ENCODE results near the gene KCNQ5. TPM values are rescaled to one million over a fixed set of nuclear protein-coding genes. Genes with fewer than 3 reads are reported as not detected.

The KCNQ5 gene
- total RNA-seq, 4 donors from 2014 or later = 0.57 to 4.4 (median 0.97) TPM

DNA sequence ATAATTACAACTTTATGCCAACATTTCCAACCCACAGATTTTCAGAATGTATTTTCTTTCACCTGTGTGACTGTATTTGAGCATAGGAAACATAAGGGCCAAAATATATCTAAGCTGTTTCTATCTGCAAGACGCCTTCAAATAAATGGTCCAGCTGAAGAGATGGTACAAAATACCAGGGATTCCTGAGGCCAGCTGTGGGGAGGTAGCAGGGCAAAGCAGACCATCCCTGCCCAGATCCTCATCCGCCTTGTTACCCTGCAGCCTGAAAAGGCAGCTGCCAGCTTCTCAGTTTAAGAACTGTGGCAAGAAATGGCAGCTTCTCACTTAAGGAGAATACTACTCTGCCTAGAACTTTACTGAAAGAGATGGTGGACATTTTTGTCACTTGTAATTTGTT lies 460.1 kb downstream of the KCNQ5 start:
- H3K4me3 ChIP-seq = no peak overlapping the region
- H3K36me3 ChIP-seq = no peaks in the 10 kb centered on the region
- TF ChIP-seq, protein P1, sequence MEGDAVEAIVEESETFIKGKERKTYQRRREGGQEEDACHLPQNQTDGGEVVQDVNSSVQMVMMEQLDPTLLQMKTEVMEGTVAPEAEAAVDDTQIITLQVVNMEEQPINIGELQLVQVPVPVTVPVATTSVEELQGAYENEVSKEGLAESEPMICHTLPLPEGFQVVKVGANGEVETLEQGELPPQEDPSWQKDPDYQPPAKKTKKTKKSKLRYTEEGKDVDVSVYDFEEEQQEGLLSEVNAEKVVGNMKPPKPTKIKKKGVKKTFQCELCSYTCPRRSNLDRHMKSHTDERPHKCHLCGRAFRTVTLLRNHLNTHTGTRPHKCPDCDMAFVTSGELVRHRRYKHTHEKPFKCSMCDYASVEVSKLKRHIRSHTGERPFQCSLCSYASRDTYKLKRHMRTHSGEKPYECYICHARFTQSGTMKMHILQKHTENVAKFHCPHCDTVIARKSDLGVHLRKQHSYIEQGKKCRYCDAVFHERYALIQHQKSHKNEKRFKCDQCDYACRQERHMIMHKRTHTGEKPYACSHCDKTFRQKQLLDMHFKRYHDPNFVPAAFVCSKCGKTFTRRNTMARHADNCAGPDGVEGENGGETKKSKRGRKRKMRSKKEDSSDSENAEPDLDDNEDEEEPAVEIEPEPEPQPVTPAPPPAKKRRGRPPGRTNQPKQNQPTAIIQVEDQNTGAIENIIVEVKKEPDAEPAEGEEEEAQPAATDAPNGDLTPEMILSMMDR (IDR thresholded peaks at IDR 0.05) = no peak
- TF ChIP-seq POLR2A (IDR thresholded peaks at IDR 0.05) = no peak
- DNase-seq = no peak
- H3K27ac ChIP-seq = no peak overlapping the region
- H3K27me3 ChIP-seq = no peaks in the 10 kb centered on the region
- H3K4me1 ChIP-seq = no peaks in the 10 kb centered on the region
- intact Hi-C loops (cut with DNase I) = no loop called here
- 70 to 93% methylated on average over 2 of the region's 2 CpGs for WGBS, 2 donors
- H3K9me3 ChIP-seq = no peaks in the 10 kb centered on the region

GRCh38 chr6:73083886-73084285 lies 462.0 kb downstream of the KCNQ5 start:
- Histone ChIP-seq H3K4me1 (no peaks in the 10 kb centered on the region), H3K4me3 (no peak overlapping the region), H3K27ac (no peak overlapping the region), H3K36me3 (no peaks in the 10 kb centered on the region), H3K27me3 (no peaks in the 10 kb centered on the region), H3K9me3 (no peaks in the 10 kb centered on the region)
- WGBS, 2 donors = 63 to 77% methylated on average over 3 of the region's 3 CpGs
- no peak for DNase-seq
- TF ChIP-seq POLR2A (IDR thresholded peaks at IDR 0.05) = no peak
- TF ChIP-seq, protein P1 (IDR thresholded peaks at IDR 0.05) = no peak
- intact Hi-C loops (cut with DNase I) = no loop called here

- Histone ChIP-seq H3K4me3 (no peak overlapping the region), H3K9me3 (no peaks in the 10 kb centered on the region), H3K27ac (no peak overlapping the region), H3K4me1 (no peaks in the 10 kb centered on the region), H3K27me3 (no peaks in the 10 kb centered on the region), H3K36me3 (no peaks in the 10 kb centered on the region)
- TF ChIP-seq, protein P1 (IDR thresholded peaks at IDR 0.05) = no peak
- TF ChIP-seq POLR2A (IDR thresholded peaks at IDR 0.05) = no peak
- no peak for DNase-seq
- 67 to 71% methylated on average over 2 to 4 of the region's 4 CpGs for WGBS, 2 donors
- intact Hi-C loops (cut with DNase I) = no loop called here
Measured at GRCh38 chr6:73085443-73085871, 463.6 kb downstream of the KCNQ5 start.

- no peaks in the 10 kb centered on the region for H3K9me3 ChIP-seq
- no peaks in the 10 kb centered on the region for H3K4me1 ChIP-seq
- H3K27me3 ChIP-seq = no peaks in the 10 kb centered on the region
- intact Hi-C loops (cut with DNase I) = no loop called here
- H3K4me3 ChIP-seq = no peak overlapping the region
- no peak for TF ChIP-seq POLR2A (IDR thresholded peaks at IDR 0.05)
- TF ChIP-seq, protein P1 (IDR thresholded peaks at IDR 0.05) = no peak
- H3K36me3 ChIP-seq = no peaks in the 10 kb centered on the region
- no peak for DNase-seq
- no peak overlapping the region for H3K27ac ChIP-seq
- 82 to 85% methylated on average over 2 of the region's 2 CpGs for WGBS, 2 donors
Measured at GRCh38 chr6:73086726-73087125, 464.9 kb downstream of the KCNQ5 start.

DNA sequence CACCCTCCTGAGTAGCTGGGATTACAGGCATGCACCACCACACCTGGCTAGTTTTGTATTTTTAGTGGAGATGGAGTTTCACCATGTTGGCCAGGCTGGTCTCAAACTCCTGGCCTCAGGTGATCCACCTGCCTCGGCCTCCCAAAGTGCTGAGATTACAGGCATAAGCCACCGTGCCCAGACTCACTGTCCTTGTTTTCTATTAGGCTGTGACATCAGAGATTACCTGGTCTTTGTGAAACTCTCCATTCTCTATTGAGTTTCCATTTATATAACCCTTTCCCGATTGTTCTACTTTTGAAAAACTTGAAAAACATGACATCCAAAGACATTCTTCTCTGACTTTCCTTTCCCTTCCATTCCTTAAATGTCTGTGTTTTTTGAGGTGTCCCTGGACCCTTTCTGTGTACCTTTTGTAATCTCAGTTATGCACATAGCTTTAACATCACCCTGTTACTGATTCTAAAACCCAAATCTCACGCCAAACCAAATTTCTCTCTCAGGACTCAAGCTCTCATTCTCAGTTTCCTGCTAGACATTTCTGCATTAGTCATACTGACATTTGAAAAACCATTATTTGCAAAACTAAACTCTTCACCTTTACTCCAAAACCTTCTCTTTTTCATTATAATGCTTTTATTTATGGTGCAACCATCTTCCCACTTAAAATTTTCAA lies 466.4 kb downstream of the KCNQ5 start:
- 73 to 82% methylated on average over 4 of the region's 4 CpGs for whole genome bisulfite sequencing, 2 donors
- Histone ChIP-seq H3K27ac (no peak overlapping the region), H3K4me3 (no peak overlapping the region), H3K4me1 (no peaks in the 10 kb centered on the region), H3K9me3 (no peaks in the 10 kb centered on the region), H3K36me3 (no peaks in the 10 kb centered on the region), H3K27me3 (no peaks in the 10 kb centered on the region)
- TF ChIP-seq, protein P1 (IDR thresholded peaks at IDR 0.05) = no peak
- TF ChIP-seq POLR2A (IDR thresholded peaks at IDR 0.05) = no peak
- no peak for DNase-seq
- intact Hi-C loops (cut with DNase I) = no loop called here
